WI38 (cell line): ENCODE data around the gene CLIP2.

Experiments
- H3K4me3 ChIP-seq: 2 replicates; pipeline ENCODE4 v1.5.1; 2011; ENCODE audit warnings: low read depth, mild to moderate bottlenecking, control low read depth, low read length
- TF ChIP-seq, protein P1 (sequence below): IDR thresholded peaks from 2 replicates; pipeline ENCODE4 v1.5.1; 2012; ENCODE audit warnings: low read depth, mild to moderate bottlenecking, control low read depth, low read length

Gene CLIP2

DNA sequence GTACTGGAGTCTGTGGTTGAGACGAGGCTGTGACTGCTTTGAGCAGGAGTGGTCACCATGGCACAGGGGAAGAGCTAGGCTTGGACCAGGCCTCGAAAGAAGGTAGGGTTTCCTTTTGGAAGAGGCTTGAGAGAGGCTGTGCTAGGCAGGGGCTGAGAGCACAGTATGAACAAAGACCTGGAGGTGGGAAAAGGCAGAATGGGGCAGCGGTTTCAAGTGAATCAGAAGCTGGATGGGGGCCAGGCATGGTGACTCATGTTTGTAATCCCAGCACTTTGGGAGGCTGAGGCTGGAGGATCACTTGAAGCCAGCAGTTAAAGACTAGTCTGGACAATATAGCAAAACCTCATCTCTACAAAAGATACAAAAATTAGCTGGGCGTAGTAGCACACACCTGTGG is 65.9 kb downstream of the CLIP2 start:
- H3K4me3 ChIP-seq: no peak overlapping the region
- TF ChIP-seq, protein P1, sequence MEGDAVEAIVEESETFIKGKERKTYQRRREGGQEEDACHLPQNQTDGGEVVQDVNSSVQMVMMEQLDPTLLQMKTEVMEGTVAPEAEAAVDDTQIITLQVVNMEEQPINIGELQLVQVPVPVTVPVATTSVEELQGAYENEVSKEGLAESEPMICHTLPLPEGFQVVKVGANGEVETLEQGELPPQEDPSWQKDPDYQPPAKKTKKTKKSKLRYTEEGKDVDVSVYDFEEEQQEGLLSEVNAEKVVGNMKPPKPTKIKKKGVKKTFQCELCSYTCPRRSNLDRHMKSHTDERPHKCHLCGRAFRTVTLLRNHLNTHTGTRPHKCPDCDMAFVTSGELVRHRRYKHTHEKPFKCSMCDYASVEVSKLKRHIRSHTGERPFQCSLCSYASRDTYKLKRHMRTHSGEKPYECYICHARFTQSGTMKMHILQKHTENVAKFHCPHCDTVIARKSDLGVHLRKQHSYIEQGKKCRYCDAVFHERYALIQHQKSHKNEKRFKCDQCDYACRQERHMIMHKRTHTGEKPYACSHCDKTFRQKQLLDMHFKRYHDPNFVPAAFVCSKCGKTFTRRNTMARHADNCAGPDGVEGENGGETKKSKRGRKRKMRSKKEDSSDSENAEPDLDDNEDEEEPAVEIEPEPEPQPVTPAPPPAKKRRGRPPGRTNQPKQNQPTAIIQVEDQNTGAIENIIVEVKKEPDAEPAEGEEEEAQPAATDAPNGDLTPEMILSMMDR: no peak

DNA sequence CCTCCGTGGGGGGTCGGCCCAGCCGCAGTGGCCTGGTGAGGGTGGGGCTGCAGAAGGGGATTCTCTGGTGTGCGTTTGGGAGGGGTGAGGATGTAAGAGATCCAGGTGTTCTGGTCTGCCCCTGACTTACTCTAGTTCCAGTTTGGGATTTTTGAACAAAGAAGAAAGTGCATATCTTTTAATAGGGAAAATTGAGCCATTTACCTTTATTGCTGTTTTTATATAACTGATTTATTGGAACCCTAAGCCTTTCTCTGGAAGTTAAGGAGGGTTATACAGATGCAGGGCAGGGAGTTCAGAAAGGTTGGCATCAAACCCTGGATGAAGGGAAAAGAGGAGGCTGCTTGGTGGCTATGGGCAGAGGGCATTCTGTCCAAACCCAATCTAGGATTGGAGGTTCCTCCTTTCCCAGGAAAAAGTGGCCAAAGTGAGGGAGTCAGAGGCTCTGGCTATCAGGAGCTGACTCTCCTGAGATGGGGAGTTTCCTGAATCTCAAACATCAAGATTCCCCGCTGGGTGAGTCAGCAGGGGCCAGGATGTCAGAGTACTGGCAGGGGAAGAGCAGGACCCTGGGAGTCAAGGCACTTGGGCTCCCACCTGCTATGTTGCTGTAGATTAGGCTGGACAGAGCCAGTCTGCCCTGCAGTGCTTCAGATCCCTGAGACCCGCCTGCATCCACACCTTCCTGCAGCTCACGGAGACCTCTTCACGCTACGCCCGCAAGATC is 67.5 kb downstream of the CLIP2 start:
- TF ChIP-seq, protein P1: no peak

DNA sequence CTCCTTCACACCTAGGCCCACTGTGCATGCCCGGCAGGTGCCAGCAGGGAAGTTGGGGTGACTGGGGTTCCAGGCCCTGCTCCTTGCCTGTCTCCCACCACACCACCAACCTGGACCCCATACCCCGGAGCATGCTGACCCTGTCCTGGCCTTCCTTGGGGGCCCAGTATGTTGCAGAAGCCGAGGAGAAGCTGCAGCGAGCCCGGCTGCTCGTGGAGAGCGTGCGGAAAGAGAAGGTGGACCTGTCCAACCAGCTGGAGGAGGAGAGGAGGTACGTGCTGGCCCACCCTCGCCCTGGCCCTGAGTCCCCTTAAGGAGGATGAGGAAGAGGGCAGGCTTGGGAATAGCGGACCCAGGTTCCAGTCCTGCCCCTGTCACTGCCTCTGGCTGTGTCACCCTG is 70.8 kb downstream of the CLIP2 start:
- TF ChIP-seq, protein P1: no peak
- H3K4me3 ChIP-seq: no peak overlapping the region

More for the DNA sequence above, 67.5 kb downstream of the CLIP2 start:
- H3K4me3 ChIP-seq: no peak overlapping the region

DNA sequence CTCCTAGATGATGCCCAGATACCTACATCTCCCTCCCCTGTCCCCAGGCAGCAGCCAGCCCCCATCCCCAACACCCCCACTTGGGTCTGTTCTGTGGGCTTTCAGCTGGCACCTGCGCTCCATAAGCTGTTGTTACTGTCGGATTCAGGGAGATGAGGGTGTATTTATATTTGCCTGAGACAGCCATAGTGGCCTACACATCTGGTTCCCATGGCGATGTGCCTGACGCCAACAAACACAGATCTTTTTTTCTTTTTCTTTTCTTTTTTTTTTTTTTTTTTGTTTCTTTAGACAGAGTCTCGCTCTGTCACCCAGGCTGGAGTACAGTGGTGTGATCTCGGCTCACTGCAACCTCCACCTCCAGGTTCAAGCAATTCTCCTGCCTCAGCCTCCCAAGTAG is 73.1 kb downstream of the CLIP2 start:
- H3K4me3 ChIP-seq: no peak overlapping the region
- TF ChIP-seq, protein P1: no peak

DNA sequence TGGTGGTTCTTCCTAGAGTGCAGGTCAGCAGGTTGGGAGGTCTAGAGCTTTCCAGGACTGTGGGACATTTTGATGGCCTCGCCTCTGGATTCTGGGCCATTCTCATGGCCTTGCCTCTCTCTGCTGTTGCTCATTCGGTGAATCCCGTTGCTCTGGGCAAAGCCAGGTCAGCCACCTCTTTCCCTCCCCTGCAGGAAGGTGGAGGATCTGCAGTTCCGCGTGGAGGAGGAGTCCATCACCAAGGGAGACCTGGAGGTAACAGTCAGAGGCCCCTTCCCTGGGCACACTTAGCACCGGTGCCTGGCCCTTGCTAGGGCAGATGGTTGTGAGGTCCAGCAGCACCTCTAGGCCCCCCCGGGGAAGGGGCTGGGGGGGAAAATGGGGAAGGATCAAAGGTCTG is 74.9 kb downstream of the CLIP2 start:
- TF ChIP-seq, protein P1: no peak
- H3K4me3 ChIP-seq: no peak overlapping the region

DNA sequence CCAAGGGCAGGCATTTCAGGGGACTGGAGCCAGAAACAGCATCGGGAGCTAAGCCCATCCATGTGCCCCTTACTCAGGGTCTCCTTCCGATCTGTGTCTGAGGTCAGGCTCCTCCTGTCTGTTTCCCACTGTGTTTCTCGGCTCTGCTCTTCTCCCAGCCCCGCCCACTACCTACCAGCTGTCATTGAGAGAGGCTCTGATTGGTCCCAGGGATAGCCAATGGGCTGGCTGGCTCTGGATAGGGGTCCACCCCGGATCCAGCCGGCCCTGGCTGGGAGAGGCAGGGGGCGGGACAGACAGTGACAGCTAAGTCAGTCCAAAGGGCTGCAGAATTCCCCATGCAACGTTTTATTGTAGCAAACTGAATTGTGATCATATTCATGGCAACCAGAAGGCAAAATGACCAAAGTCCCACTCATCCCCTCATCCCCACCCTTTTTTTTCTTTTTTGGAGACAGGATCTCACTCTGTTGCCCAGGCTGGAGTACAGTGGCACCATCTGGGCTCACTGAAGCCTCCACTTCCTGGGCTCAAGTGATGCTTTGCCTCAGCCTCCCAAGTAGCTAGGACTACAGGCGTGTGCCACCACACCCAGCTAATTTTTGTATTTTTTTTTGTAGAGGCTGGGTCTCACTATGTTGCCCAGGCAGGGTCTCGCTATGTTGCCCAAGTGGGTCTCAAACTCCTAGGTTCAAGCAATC is 76.3 kb downstream of the CLIP2 start:
- no peak overlapping the region for H3K4me3 ChIP-seq
- TF ChIP-seq, protein P1: no peak
